HEK293T (cell line): ENCODE data around the gene RGS9BP.

Source experiments
- CTCF ChIA-PET: fragments of 350-600 bp; formaldehyde crosslinking; extraction: SDS; loops from one replicate; lab custom pipeline; 2021; ENCODE audit warnings: antibody characterized with exemption, inconsistent platforms; lab: Yijun Ruan, JAX
- POLR2A ChIA-PET: fragments of 350-600 bp; formaldehyde crosslinking; extraction: SDS; loops from one replicate; lab custom pipeline; 2020; ENCODE audit warnings: antibody characterized with exemption, inconsistent platforms; lab: Yijun Ruan, JAX
- DNase-seq: peaks from one replicate; pipeline ENCODE4 v3.0.0; 2012; ENCODE audit warnings: mixed read lengths; ENCODE audit errors: extremely low spot score
- ARNT ChIP-seq: fragments of 450-650 bp; IDR thresholded peaks from 2 replicates; pipeline ENCODE4 v1.6.1; 2017; ENCODE audit warnings: mild to moderate bottlenecking
- BHLHE40 ChIP-seq: fragments of 450-650 bp; IDR thresholded peaks from 2 replicates; pipeline ENCODE4 v1.6.1; 2016; ENCODE audit warnings: mild to moderate bottlenecking, moderate library complexity, borderline replicate concordance
- CTBP1 ChIP-seq: fragments of 450-650 bp; IDR thresholded peaks from 2 replicates; pipeline ENCODE4 v1.6.1; 2016; ENCODE audit warnings: borderline replicate concordance
- ELF4 ChIP-seq: fragments of 450-650 bp; IDR thresholded peaks from 2 replicates; pipeline ENCODE4 v1.6.1; 2017; ENCODE audit warnings: antibody characterized with exemption
- FOXA1 ChIP-seq: fragments of 450-650 bp; IDR thresholded peaks from 2 replicates; pipeline ENCODE4 v1.6.1; 2016; ENCODE audit warnings: mild to moderate bottlenecking
- FOXK2 ChIP-seq: fragments of 450-650 bp; IDR thresholded peaks from 2 replicates; pipeline ENCODE4 v1.6.1; 2016; ENCODE audit warnings: mild to moderate bottlenecking
- FOXM1 ChIP-seq: fragments of 450-650 bp; IDR thresholded peaks from 2 replicates; pipeline ENCODE4 v1.6.1; 2017; ENCODE audit warnings: mild to moderate bottlenecking, borderline replicate concordance
- HDGF ChIP-seq: fragments of 450-650 bp; IDR thresholded peaks from 2 replicates; pipeline ENCODE4 v1.6.1; 2017; ENCODE audit warnings: antibody characterized with exemption, borderline replicate concordance
- L3MBTL2 ChIP-seq: fragments of 450-650 bp; conservative IDR thresholded peaks from 2 replicates; pipeline ENCODE4 v1.6.1; 2016; ENCODE audit warnings: mild to moderate bottlenecking
- LEF1 ChIP-seq: fragments of 450-650 bp; IDR thresholded peaks from 2 replicates; pipeline ENCODE4 v1.6.1; 2017; ENCODE audit warnings: mild to moderate bottlenecking, borderline replicate concordance
- NFRKB ChIP-seq: fragments of 450-650 bp; IDR thresholded peaks from 2 replicates; pipeline ENCODE4 v1.6.1; 2016; ENCODE audit warnings: mild to moderate bottlenecking, moderate library complexity
- PKNOX1 ChIP-seq: fragments of 450-650 bp; IDR thresholded peaks from 2 replicates; pipeline ENCODE4 v1.6.1; 2016
- SP1 ChIP-seq: fragments of 450-650 bp; IDR thresholded peaks from 2 replicates; pipeline ENCODE4 v1.6.1; 2017
- SUZ12 ChIP-seq: fragments of 450-650 bp; IDR thresholded peaks from 2 replicates; pipeline ENCODE4 v1.6.1; 2016; ENCODE audit warnings: mild to moderate bottlenecking
- TARDBP ChIP-seq: fragments of 450-650 bp; IDR thresholded peaks from 2 replicates; pipeline ENCODE4 v1.6.1; 2016
- ZNF384 ChIP-seq: fragments of 450-650 bp; IDR thresholded peaks from 2 replicates; pipeline ENCODE4 v1.6.1; 2016

RGS9BP gene

GRCh38 chr19:32720216-32720935 is 44.7 kb downstream of the RGS9BP start:
- no peak for TF ChIP-seq NFRKB
- no peak for TF ChIP-seq L3MBTL2
- TF ChIP-seq FOXK2 = no peak
- no peak for TF ChIP-seq SP1
- TF ChIP-seq SUZ12 = no peak
- TF ChIP-seq PKNOX1 = no peak
- TF ChIP-seq HDGF = no peak
- TF ChIP-seq FOXA1 = no peak
- TF ChIP-seq FOXM1 = no peak
- no peak for TF ChIP-seq ELF4
- TF ChIP-seq BHLHE40 = no peak
- TF ChIP-seq ZNF384 = no peak
- TF ChIP-seq ARNT = no peak
- TF ChIP-seq TARDBP = no peak
- no peak for TF ChIP-seq CTBP1
- no peak for TF ChIP-seq LEF1
- CTCF ChIA-PET = no interaction called here
- no peak for DNase-seq
- POLR2A ChIA-PET = no interaction called here

- no peak for TF ChIP-seq CTBP1
- no peak for TF ChIP-seq ARNT
- no peak for TF ChIP-seq FOXK2
- TF ChIP-seq ELF4 = no peak
- no peak for TF ChIP-seq ZNF384
- no peak for TF ChIP-seq PKNOX1
- no peak for TF ChIP-seq BHLHE40
- TF ChIP-seq SUZ12 = no peak
- TF ChIP-seq FOXM1 = no peak
- no peak for TF ChIP-seq FOXA1
- TF ChIP-seq HDGF = no peak
- no peak for TF ChIP-seq L3MBTL2
- TF ChIP-seq NFRKB = no peak
- TF ChIP-seq LEF1 = no peak
- CTCF ChIA-PET = no interaction called here
- DNase-seq = no peak
- POLR2A ChIA-PET = no interaction called here
Observed at GRCh38 chr19:32720936-32721250, 45.2 kb downstream of the RGS9BP start.
